ENCODE measurements around the gene NRG2.

- TF ChIP-seq POLR2A (IDR thresholded peaks at IDR 0.05) = no peak
- TF ChIP-seq, protein P1, sequence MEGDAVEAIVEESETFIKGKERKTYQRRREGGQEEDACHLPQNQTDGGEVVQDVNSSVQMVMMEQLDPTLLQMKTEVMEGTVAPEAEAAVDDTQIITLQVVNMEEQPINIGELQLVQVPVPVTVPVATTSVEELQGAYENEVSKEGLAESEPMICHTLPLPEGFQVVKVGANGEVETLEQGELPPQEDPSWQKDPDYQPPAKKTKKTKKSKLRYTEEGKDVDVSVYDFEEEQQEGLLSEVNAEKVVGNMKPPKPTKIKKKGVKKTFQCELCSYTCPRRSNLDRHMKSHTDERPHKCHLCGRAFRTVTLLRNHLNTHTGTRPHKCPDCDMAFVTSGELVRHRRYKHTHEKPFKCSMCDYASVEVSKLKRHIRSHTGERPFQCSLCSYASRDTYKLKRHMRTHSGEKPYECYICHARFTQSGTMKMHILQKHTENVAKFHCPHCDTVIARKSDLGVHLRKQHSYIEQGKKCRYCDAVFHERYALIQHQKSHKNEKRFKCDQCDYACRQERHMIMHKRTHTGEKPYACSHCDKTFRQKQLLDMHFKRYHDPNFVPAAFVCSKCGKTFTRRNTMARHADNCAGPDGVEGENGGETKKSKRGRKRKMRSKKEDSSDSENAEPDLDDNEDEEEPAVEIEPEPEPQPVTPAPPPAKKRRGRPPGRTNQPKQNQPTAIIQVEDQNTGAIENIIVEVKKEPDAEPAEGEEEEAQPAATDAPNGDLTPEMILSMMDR (IDR thresholded peaks at IDR 0.05) = no peak
Observed at GRCh38 chr5:139910036-139910435, 133.1 kb downstream of the NRG2 start.
